ENCODE data around the gene GPRC5B.

GPRC5B gene

GRCh38 chr16:19853742-19854542 lies 30.7 kb downstream of the GPRC5B start:
- CTCF ChIA-PET: interaction anchor here (1.1 kb wide), 1 partner anchor 10 kb away, joined by 3 read pairs; no protein-coding TSS in a partner anchor
- TF ChIP-seq, protein P1, sequence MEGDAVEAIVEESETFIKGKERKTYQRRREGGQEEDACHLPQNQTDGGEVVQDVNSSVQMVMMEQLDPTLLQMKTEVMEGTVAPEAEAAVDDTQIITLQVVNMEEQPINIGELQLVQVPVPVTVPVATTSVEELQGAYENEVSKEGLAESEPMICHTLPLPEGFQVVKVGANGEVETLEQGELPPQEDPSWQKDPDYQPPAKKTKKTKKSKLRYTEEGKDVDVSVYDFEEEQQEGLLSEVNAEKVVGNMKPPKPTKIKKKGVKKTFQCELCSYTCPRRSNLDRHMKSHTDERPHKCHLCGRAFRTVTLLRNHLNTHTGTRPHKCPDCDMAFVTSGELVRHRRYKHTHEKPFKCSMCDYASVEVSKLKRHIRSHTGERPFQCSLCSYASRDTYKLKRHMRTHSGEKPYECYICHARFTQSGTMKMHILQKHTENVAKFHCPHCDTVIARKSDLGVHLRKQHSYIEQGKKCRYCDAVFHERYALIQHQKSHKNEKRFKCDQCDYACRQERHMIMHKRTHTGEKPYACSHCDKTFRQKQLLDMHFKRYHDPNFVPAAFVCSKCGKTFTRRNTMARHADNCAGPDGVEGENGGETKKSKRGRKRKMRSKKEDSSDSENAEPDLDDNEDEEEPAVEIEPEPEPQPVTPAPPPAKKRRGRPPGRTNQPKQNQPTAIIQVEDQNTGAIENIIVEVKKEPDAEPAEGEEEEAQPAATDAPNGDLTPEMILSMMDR (IDR thresholded peaks at IDR 0.05; ENCODE audit: control extremely low read depth, extremely low read depth, low read depth, missing control alignments): no peak
- no peak for DNase-seq (ENCODE audit: extremely low spot score)
- POLR2A ChIA-PET: no interaction called here

DNA sequence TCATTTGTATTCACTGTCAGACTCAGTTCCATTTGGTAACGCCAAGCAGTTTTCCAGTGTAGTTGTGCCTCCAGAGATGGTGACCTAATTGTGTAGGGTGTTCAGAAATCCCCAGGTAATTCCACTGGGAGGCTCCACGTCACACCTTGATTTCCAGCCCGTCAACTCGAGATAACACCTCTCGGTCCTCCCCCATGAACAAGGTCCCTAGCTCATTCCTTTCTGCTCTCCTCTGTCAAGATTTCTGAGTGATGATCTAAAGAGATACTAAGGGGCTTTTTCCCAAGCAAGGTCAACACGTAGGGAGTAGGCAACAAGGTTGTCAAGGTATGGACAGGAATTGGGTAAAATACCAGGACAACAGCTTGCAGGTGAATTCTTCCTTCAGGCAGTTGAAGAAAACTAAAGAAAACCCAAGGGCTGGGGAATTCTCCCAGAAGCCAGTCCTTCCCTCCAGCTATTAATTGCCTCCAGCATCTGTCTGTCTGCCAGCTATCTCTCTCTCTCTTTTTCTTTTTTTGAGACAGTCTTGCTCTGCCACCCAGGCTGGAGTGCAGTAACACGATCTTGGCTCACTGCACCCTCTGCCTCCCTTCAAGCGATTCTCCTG lies 31.4 kb downstream of the GPRC5B start:
- no peak for DNase-seq (ENCODE audit: extremely low spot score)
- POLR2A ChIA-PET: no interaction called here
- TF ChIP-seq, protein P1 (IDR thresholded peaks at IDR 0.05; ENCODE audit: control extremely low read depth, extremely low read depth, low read depth, missing control alignments): no peak
- CTCF ChIA-PET: interaction anchor here (0.7 to 1.1 kb wide), 2 partner anchors 10 to 33 kb away, joined by 3 read pairs; no protein-coding TSS in a partner anchor

- no peak for DNase-seq (ENCODE audit: extremely low spot score)
- ChIA-PET CTCF (interaction anchor here (1.3 kb wide), 1 partner anchor 47 kb away, joined by 3 read pairs; no protein-coding TSS in a partner anchor), POLR2A (no interaction called here)
- TF ChIP-seq, protein P1 (IDR thresholded peaks at IDR 0.05; ENCODE audit: control extremely low read depth, extremely low read depth, low read depth, missing control alignments): no peak
These were observed 33.2 kb downstream of the GPRC5B start for GRCh38 chr16:19851476-19851875.

DNA sequence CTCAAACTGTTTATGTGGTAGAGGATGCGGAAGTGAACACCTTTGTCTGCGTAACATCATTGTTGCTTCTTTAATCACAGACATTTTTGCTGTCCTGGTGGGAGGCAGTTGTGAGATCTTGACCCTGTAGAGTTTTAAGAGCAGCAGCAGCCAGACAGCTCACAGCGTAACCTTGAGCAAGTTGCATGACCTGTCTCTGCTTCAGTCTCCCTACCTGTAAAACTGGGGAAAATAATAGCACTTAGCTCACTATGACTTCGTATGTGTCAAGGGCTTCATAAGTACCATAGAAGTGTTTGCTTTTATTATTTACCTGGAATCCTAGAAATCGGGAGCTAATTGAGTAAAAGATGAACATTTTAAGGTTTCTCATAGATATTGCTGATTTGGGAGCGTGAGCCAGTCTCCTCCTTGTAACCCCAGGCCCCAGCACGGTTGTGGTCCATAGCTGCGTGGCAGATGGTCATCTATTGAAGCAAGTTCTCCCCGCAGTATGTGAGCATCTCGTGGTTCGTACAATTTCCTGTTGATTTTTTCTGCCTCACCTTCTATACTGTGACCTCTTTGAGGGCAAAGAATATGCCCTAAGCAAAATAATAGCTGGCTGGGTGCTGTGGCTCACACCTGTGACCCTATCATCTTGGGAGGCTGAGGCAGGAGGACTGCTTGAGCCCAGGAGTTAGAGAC lies 34.4 kb downstream of the GPRC5B start:
- TF ChIP-seq, protein P1 (IDR thresholded peaks at IDR 0.05; ENCODE audit: control extremely low read depth, extremely low read depth, low read depth, missing control alignments): no peak
- POLR2A ChIA-PET: no interaction called here
- CTCF ChIA-PET: no interaction called here
- no peak for DNase-seq (ENCODE audit: extremely low spot score)

DNA sequence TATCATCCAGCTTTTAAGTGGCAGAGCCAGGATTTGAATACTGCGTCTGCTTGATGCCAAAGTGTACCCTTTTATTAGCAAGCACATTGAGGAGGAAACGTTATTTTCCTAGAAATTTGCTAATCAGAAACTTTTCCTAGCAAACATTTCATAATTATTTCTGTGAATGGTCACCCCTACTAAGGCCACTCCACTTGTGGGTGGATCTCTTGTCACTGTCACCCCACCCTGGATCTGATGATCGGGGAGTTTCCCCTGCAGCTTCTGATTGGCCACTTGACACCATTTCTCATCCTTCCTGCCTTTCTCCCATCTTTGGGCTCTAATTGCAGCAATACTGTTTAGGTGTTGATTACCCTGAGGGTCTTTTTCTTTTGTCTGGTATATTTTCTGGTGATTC lies 35.9 kb downstream of the GPRC5B start:
- ChIA-PET POLR2A (no interaction called here), CTCF (no interaction called here)
- no peak for DNase-seq (ENCODE audit: extremely low spot score)
- TF ChIP-seq, protein P1 (IDR thresholded peaks at IDR 0.05; ENCODE audit: control extremely low read depth, extremely low read depth, low read depth, missing control alignments): no peak

- POLR2A ChIA-PET: no interaction called here
- CTCF ChIA-PET: no interaction called here
- DNase-seq (ENCODE audit: extremely low spot score): no peak
- TF ChIP-seq, protein P1 (IDR thresholded peaks at IDR 0.05; ENCODE audit: control extremely low read depth, extremely low read depth, low read depth, missing control alignments): no peak
These were observed 38.2 kb downstream of the GPRC5B start for GRCh38 chr16:19846436-19846835.

All from GM10248 (cell line).